Ishikawa (cell line): ENCODE data around the gene XPO6.

ENCODE experiments used
- CEBPB ChIP-seq: IDR thresholded peaks from 2 replicates; pipeline ENCODE4 v1.6.1; 2012
- CREB1 ChIP-seq: IDR thresholded peaks from 2 replicates; pipeline ENCODE4 v1.6.1; 2012; ENCODE audit warnings: low read depth
- EGR1 ChIP-seq: IDR thresholded peaks from 2 replicates; pipeline ENCODE4 v1.6.1; 2012
- EP300 ChIP-seq: IDR thresholded peaks from 2 replicates; pipeline ENCODE4 v1.6.1; 2012; ENCODE audit warnings: borderline replicate concordance
- FOXM1 ChIP-seq: IDR thresholded peaks from 2 replicates; pipeline ENCODE4 v1.6.1; 2012; ENCODE audit warnings: low read depth, borderline replicate concordance
- MAX ChIP-seq: IDR thresholded peaks from 2 replicates; pipeline ENCODE4 v1.6.1; 2012
- NFIC ChIP-seq: IDR thresholded peaks from 2 replicates; pipeline ENCODE4 v1.6.1; 2012
- RAD21 ChIP-seq: IDR thresholded peaks from 2 replicates; pipeline ENCODE4 v1.6.1; 2012; ENCODE audit warnings: low read depth
- REST ChIP-seq: IDR thresholded peaks from 2 replicates; pipeline ENCODE4 v1.6.1; 2012; ENCODE audit warnings: low read depth, mild to moderate bottlenecking
- TAF1 ChIP-seq: IDR thresholded peaks from 2 replicates; pipeline ENCODE4 v1.6.1; 2012; ENCODE audit warnings: low read depth, mild to moderate bottlenecking
- TCF12 ChIP-seq: IDR thresholded peaks from 2 replicates; pipeline ENCODE4 v1.6.1; 2012; ENCODE audit warnings: low read depth
- TEAD4 ChIP-seq: IDR thresholded peaks from 2 replicates; pipeline ENCODE4 v1.6.1; 2012
- USF1 ChIP-seq: IDR thresholded peaks from 2 replicates; pipeline ENCODE4 v1.6.1; 2012
- YY1 ChIP-seq: IDR thresholded peaks from 2 replicates; pipeline ENCODE4 v1.6.1; 2012; ENCODE audit warnings: low read depth
- ZBTB7A ChIP-seq: IDR thresholded peaks from 2 replicates; pipeline ENCODE4 v1.6.1; 2012; ENCODE audit warnings: low read depth

The XPO6 gene

GRCh38 chr16:28120754-28121153 is 91.0 kb downstream of the XPO6 start:
- TF ChIP-seq TCF12 (no peak), FOXM1 (no peak), EP300 (no peak), EGR1 (no peak), MAX (no peak), TAF1 (no peak), USF1 (no peak), ZBTB7A (no peak), CEBPB (no peak), NFIC (no peak), YY1 (no peak), TEAD4 (no peak), CREB1 (no peak), REST (no peak), RAD21 (no peak)

- TF ChIP-seq CEBPB (no peak), YY1 (no peak), FOXM1 (no peak), ZBTB7A (no peak), RAD21 (no peak), CREB1 (no peak), NFIC (no peak), TAF1 (no peak), TEAD4 (no peak)
Measured at GRCh38 chr16:28118637-28119036, 93.1 kb downstream of the XPO6 start.

GRCh38 chr16:28117168-28117565 is 94.6 kb downstream of the XPO6 start:
- no peak for TF ChIP-seq RAD21
- TF ChIP-seq TEAD4, result no peak
- no peak for TF ChIP-seq USF1
- no peak for TF ChIP-seq CREB1
- no peak for TF ChIP-seq TAF1
- TF ChIP-seq FOXM1, result no peak
- TF ChIP-seq REST, result no peak
- TF ChIP-seq EGR1, result no peak
- no peak for TF ChIP-seq EP300
- no peak for TF ChIP-seq CEBPB
- TF ChIP-seq YY1, result no peak
- no peak for TF ChIP-seq TCF12
- TF ChIP-seq MAX, result no peak
- TF ChIP-seq ZBTB7A, result no peak
- TF ChIP-seq NFIC, result no peak

GRCh38 chr16:28112908-28113307 is 98.9 kb downstream of the XPO6 start:
- no peak for TF ChIP-seq TCF12
- TF ChIP-seq YY1, result no peak
- no peak for TF ChIP-seq REST
- no peak for TF ChIP-seq RAD21
- TF ChIP-seq EP300, result no peak
- TF ChIP-seq CREB1, result no peak
- no peak for TF ChIP-seq CEBPB
- no peak for TF ChIP-seq EGR1
- TF ChIP-seq MAX, result no peak
